WTC11 (cell line): ENCODE data around the gene ENO2.

Source experiments
- ESRRA ChIP-seq: sonication (generic); formaldehyde crosslinking; IDR thresholded peaks from 2 replicates; pipeline ENCODE4 v1.8.1; 2022; ENCODE audit warnings: mild to moderate bottlenecking, missing genetic modification reagents, borderline replicate concordance
- HMGA2 ChIP-seq: fragments of 250-450 bp; sonication (Bioruptor Pico); IDR thresholded peaks from 2 replicates; pipeline ENCODE4 v1.4.0; 2021; ENCODE audit warnings: mild to moderate bottlenecking, moderate library complexity
- IRF1 ChIP-seq: sonication (generic); formaldehyde crosslinking; IDR thresholded peaks from 2 replicates; pipeline ENCODE4 v1.8.0; 2023; ENCODE audit warnings: missing genetic modification reagents
- JUN ChIP-seq: sonication (generic); formaldehyde crosslinking; IDR thresholded peaks from 2 replicates; pipeline ENCODE4 v1.8.0; 2023; ENCODE audit warnings: mild to moderate bottlenecking, missing genetic modification reagents
- NR3C1 ChIP-seq: sonication (generic); formaldehyde crosslinking; conservative IDR thresholded peaks from 2 replicates; pipeline ENCODE4 v1.8.1; 2023; ENCODE audit warnings: low read depth, mild to moderate bottlenecking, missing genetic modification reagents
- SP1 ChIP-seq: sonication (generic); formaldehyde crosslinking; conservative IDR thresholded peaks from 2 replicates; pipeline ENCODE4 v1.8.1; 2022; ENCODE audit warnings: missing genetic modification reagents
- TP53 ChIP-seq: sonication (generic); formaldehyde crosslinking; IDR thresholded peaks from 2 replicates; pipeline ENCODE4 v1.8.1; 2023; ENCODE audit warnings: mild to moderate bottlenecking, missing genetic modification reagents
- ZBTB21 ChIP-seq: sonication (generic); formaldehyde crosslinking; IDR thresholded peaks from 2 replicates; pipeline ENCODE4 v1.8.1; 2023; ENCODE audit warnings: mild to moderate bottlenecking, missing genetic modification reagents, borderline replicate concordance
- TF ChIP-seq, protein P1 (sequence below): fragments of 200-600 bp; IDR thresholded peaks from 2 replicates; pipeline ENCODE4 v1.8.0; 2022; ENCODE audit warnings: antibody characterized with exemption

DNA sequence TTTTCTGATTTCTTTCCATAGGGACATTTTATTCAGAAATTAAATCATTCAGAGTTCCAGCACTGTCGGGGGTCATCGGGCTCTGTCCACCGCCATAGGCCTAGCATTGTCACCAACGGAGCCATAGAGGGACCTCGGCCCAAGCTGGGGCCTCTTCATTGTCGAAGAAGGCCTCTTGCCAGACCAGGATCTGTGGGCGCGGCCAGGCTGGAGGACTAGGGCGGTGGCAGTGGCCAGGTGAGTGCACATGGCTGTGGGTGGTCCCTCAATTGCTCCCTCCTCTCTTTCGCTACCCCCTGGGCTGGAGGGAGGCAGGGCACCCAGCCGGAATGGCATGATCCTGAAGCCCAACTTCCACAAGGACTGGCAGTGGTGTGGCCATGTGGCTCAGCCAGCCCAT lies 30.7 kb upstream of the ENO2 start:
- TF ChIP-seq, protein P1, sequence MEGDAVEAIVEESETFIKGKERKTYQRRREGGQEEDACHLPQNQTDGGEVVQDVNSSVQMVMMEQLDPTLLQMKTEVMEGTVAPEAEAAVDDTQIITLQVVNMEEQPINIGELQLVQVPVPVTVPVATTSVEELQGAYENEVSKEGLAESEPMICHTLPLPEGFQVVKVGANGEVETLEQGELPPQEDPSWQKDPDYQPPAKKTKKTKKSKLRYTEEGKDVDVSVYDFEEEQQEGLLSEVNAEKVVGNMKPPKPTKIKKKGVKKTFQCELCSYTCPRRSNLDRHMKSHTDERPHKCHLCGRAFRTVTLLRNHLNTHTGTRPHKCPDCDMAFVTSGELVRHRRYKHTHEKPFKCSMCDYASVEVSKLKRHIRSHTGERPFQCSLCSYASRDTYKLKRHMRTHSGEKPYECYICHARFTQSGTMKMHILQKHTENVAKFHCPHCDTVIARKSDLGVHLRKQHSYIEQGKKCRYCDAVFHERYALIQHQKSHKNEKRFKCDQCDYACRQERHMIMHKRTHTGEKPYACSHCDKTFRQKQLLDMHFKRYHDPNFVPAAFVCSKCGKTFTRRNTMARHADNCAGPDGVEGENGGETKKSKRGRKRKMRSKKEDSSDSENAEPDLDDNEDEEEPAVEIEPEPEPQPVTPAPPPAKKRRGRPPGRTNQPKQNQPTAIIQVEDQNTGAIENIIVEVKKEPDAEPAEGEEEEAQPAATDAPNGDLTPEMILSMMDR, result no peak
- no peak for TF ChIP-seq HMGA2
- no peak for TF ChIP-seq NR3C1 (CRISPR knock-in tag)
- TF ChIP-seq ESRRA (CRISPR knock-in tag), result no peak
- TF ChIP-seq SP1 (CRISPR knock-in tag), result no peak
- TF ChIP-seq JUN, result no peak
- no peak for TF ChIP-seq IRF1 (CRISPR knock-in tag)
- no peak for TF ChIP-seq TP53
- TF ChIP-seq ZBTB21 (CRISPR knock-in tag), result no peak
